Fibroblast of skin of left biceps (primary cell): ENCODE data around the gene ELP4.
"Not testable (repeated sequence)": the region's sequence is repeated elsewhere in the genome, so short reads cannot be mapped to it uniquely, and the experiment has no call there.

Source experiments
- DNase-seq, 2 experiments: peaks; one replicate each; pipeline ENCODE4 v3.0.0-alpha.2; 2013; ENCODE audit warnings: low read depth in 2 of 2

Gene ELP4

DNA sequence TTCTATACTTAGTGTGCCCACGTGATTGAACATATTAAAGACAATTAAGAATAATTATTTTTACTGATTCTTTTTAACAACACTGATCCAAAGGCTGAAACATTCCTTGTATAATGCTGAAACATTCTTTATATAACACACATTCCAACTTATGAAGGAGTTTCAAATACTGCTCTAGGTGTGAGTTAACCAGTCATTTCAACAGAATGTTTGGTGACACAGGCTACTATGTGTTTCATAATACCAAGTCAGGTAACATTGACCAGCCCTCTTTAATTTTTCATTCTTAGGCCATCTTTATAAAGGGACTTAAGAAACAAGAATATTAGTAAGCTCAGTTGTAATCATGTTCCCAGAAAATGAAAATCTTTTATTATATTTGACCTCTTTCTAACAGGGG, 136.6 kb downstream of the ELP4 start:
- DNase-seq = no peak

DNA sequence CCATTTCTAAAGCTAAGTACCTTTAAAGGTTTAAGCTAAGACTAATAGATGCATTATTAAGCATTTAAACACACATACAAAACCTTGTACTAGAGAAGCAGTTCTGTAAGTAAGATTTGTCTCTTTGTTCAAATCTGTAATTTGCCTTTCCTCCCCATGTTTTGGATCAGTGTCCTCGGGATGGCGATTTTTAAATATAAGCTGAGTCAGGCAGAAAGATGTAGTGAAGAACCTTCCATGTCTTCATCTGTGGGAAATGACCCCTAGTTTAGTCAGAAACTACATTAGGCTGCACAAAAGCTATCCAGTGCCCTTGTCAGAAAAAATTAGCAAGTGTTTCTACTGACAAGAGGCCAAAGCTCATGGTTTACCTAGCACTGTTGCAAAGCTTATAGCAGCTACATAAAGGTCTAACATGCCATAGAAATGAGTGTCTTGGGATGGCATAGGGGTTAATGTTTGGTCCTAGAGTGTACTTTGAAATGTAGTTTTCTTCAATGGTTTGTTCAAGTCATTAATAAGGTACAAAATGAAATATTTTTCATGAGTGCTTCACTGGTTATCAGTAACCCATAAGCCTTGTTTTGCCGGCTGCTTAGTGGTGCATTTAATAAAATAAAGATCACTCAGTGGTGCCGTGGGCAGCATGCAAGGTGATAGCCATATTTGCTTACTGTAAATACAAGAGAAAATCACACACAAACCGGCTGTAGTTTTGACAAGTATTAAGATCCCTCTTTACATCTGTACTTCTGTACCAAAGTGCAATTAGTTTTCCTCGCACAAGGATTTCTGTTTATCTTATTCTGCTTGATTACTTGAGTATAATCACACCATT, 139.8 kb downstream of the ELP4 start:
- no peak for DNase-seq

DNA sequence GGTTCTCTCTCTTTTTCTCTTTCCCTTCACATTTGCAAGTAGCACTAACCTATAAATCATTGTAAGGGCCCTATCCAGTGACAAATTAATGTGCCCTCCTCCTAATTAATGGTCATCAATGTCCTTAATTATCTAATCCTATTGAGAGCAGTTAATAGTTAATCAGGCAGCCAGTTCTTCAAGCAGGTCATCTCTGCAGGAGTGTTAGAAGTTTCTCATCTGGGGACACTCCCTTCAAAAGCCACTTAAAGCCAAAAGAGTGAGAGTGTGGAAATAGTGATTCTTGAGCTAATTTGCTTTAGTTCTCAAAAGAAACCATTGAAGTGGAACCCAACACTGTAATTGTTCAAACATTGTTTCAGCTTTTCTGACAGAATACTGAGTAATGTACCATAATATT, 141.6 kb downstream of the ELP4 start:
- DNase-seq = no peak

DNA sequence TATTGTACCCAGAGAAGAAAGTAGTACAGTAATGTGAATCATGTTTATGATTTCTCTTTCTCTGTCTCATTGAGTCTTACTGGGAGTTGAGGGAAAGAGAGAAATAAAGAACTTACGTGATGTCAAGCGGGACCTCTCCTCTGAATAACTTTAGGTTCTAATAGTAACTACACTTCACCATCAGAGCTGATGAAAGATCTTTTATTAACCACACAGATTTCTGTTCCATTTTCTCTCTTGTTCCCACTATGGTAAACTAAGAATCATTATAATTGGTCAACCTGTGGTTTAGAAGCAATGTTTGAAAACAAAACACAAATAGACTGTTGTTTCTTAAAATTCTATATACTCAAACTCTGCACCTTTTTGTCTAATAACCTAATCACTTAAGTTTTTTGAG, 142.3 kb downstream of the ELP4 start:
- DNase-seq = no peak

GRCh38 chr11:31652528-31652927, 143.0 kb downstream of the ELP4 start:
- DNase-seq = no peak

- peak; percentile 48 to 50 for DNase-seq
Measured at GRCh38 chr11:31655483-31655882, 145.9 kb downstream of the ELP4 start.

- DNase-seq = no peak
Measured at GRCh38 chr11:31656051-31656450, 146.5 kb downstream of the ELP4 start.

GRCh38 chr11:31657091-31657490, 147.5 kb downstream of the ELP4 start:
- DNase-seq = no peak

GRCh38 chr11:31664129-31664528, 154.6 kb downstream of the ELP4 start:
- no peak for DNase-seq

DNA sequence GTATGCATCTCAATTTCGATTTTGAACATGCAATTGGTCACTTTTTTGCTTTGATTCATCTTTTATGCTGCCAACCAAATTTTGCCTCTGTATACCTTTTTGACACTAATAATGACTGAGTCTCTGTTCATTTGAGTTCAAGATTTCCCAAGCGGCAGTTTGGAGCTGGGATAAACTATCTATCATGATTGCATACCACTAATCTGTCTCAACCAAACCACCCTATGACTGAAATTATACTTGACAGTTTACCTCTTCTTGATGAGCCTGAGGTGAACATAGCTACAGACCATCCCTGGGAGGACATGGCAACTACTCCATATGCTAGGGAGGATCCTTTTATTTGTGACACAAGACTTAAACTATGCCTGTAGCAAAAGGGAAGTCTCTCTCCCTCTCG, 155.4 kb downstream of the ELP4 start:
- DNase-seq = no peak

DNA sequence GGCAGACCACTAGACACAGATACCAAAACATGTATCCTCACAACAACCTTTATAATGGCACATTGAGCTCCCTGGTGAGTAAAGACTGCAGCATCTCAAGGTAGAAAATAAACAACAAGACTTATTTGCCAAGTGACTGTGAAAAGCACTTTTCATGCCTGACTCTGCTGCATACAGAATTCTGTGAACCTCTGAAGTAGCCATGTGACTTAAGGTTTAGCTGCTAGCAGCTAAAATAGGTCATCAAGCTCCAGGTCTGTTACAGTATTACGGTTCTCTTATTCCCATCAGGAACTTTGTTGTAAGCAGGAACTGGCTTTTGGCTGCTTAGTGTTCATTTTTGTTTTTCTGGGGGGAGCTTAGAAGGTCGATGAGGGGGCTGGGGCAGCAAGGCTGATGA, 162.1 kb downstream of the ELP4 start:
- DNase-seq = no peak

- not testable (repeated sequence) for DNase-seq
Measured at GRCh38 chr11:31673108-31673507, 163.5 kb downstream of the ELP4 start.

GRCh38 chr11:31676280-31676982, 166.9 kb downstream of the ELP4 start:
- no peak for DNase-seq

- no peak for DNase-seq
Measured at GRCh38 chr11:31680770-31681169, 171.2 kb downstream of the ELP4 start.

DNA sequence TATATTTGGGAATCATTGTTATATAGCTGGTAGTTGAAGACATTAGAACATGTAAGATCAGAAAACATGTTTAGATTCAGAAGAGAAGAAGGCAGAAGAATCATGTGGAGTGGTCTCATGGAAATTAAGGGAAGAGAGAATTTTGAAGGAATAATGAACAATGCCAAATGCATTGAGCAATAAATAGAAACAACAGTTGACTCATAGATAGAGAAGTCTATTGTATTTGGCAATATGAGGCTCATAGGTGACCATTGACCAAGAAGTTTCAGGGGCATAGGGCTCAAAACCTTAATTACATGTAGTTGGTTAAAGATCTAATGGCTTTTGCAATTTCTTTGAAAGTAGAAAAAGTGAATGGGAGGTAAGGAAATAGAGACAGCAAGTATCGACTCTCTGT, 177.7 kb downstream of the ELP4 start:
- DNase-seq = no peak

GRCh38 chr11:31687861-31688260, 178.3 kb downstream of the ELP4 start:
- no peak for DNase-seq

DNA sequence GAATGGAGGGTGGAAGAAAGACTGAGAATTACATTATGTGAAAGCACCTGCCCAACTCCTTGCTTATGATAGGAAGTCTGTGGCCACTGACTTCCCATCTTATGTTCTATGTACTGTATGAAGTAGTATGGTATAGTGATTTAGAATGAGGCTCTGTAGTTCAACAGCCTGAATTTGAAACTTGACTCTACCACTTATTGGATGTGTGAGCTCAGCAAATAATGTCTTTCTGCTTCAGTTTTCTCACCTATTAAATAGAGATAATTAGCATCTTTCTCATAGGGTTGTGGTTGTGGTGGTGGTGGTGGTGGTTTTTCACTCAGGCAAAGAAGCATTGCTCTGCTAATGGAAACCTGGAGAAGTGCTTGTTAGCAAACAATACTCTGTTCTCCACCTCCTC, 180.0 kb downstream of the ELP4 start:
- no peak for DNase-seq

DNA sequence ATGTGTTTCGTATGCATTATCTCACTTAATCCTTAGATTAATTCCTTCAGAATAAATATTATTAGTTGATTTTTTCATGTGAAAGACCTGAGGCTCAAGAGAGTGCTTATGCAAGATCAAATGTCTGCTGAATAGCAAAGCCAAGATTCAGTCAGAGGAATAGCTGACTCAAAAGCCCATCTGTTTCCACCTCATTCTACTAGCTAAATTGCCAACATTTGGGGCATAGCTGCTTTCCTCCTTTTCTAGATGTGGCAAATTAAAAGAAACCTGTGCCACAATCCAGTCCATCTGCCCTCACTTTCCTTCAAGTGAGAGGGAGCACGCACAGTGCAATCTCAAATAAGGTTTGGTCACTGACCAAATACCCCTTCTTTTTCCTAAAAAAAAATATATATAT, 180.5 kb downstream of the ELP4 start:
- no peak for DNase-seq

GRCh38 chr11:31690516-31690915, 180.9 kb downstream of the ELP4 start:
- no peak for DNase-seq

DNA sequence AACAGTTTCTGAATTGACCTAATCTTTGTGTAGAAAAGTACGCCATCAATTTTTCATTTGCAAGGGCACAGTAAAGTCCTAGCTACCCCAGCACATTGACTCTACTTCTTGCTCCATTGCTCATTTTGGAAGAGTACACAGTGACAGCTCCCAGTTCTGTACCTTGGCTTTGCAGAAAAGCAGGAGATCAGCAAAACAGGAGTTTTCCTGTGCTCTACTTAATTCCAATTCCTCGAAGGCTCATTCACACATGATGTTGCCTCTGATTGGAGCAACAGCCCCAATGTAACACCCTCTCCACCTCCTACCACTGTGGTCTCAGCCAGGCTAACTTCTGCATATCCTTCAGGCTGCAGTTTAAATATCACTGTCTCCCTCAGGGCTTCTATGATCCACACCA, 182.9 kb downstream of the ELP4 start:
- no peak for DNase-seq

- not testable (repeated sequence) for DNase-seq
Measured at GRCh38 chr11:31697049-31697448, 187.5 kb downstream of the ELP4 start.

GRCh38 chr11:31699066-31699465, 189.5 kb downstream of the ELP4 start:
- DNase-seq = no peak

DNA sequence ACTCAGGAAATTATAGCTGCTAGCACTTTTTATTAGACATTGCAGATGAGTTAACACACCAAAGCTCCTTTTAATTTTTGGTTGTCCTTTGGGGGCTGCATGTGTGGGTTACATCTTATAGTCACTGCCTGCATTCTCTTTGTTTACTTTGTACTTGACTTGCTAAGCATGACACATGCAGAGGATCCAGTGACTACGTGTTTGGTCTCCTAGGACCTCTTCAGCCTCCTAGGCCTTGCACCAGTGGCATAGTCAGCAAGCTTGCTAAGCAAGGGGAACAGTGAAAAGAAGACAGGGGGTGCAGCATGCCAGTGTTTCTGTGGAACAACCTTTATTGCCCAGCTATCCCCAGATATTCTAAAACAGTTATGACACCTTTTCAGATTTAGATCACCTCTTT, 193.4 kb downstream of the ELP4 start:
- DNase-seq = no peak
